ENCODE measurements around the gene EFHB. TPM values are rescaled to one million over a fixed set of nuclear protein-coding genes. Genes with fewer than 3 reads are reported as not detected.
"Not testable (repeated sequence)": the region's sequence is repeated elsewhere in the genome, so short reads cannot be mapped to it uniquely, and the experiment has no call there.

Gene EFHB
- total and polyA plus RNA-seq, 2 of the 13 experiments (the other 11 are each of a cell fraction or from before 2014, with no cell fraction given): 0.15 to 0.42 TPM

DNA sequence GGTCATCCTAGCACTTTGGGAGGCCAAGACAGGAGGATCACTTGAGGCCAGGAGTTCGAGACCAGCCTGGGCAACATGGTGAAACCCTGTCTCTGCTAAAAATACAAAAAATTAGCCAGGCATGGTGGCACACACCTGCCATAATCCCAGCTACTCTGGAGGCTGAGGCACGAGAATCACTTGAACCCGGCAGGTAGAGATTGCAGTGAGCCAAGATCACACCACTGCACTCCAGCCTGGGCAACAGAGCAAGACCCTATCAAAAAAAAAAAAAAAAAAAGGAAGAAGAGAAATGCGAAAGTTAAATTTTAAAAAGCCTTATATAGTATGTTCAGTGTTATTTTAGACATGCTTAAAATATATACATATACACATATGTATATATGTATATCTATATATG is 46.9 kb downstream of the EFHB start:
- 0 out of 2 replicates have a peak, but pooled peaks have one; percentile 17 for TF ChIP-seq ZNF121 (CRISPR knock-in tag; IDR thresholded peaks at IDR 0.05)
- H3K27me3 ChIP-seq (ENCODE audit: control insufficient read depth in 1 of 2, insufficient read depth in 2 of 2, low read length in 2 of 2); BruUV-seq (replicated peaks); ATAC-seq; in situ Hi-C loops (cut with HindIII; ENCODE audit: extremely low pct_ligation_motif_present, low pct_unique_long_range_greater_than_20kb); CTCF ChIA-PET (ENCODE audit: low intra/inter-chr PET ratio, low total read pairs); H3K4me2 ChIP-seq (ENCODE audit: low read depth, low read length); H3K9ac ChIP-seq (ENCODE audit: insufficient read depth, low read depth, low read length); H3K79me2 ChIP-seq (ENCODE audit: insufficient read depth, low read length); H3K27ac ChIP-seq (ENCODE audit: extremely low read length, insufficient read depth, low read length); H4K20me1 ChIP-seq (ENCODE audit: insufficient read depth, low read length); FAIRE-seq; H3K4me3 ChIP-seq (replicated peaks in 1 of 3; ENCODE audit: insufficient read depth in 1 of 3, low read depth in 2 of 3, low read length in 3 of 3); H2AFZ ChIP-seq (ENCODE audit: low read length); H3K36me3 ChIP-seq (replicated peaks in 1 of 2; ENCODE audit: control insufficient read depth in 1 of 2, insufficient read depth in 2 of 2, low read length in 2 of 2); H3K9me3 ChIP-seq (ENCODE audit: low read length); POLR2A ChIA-PET; DNase-seq (ENCODE audit: low spot score): not testable (repeated sequence)
- 29% methylated on average over 4 of the region's 4 CpGs for WGBS (ENCODE audit: low lambda C conversion rate)
- intact Hi-C loops (cut with micrococcal nuclease; ENCODE audit: unreplicated experiment): loop anchor here (2.0 to 5.0 kb wide), 2 partner anchors 62 to 300 kb away; partner anchors contain the start of gene SGO1
- H3K4me1 ChIP-seq (ENCODE audit: insufficient read depth, low read length): peaks cover 15% of the 10 kb centered on the region; the same call in 1 of the 2 replicates

DNA sequence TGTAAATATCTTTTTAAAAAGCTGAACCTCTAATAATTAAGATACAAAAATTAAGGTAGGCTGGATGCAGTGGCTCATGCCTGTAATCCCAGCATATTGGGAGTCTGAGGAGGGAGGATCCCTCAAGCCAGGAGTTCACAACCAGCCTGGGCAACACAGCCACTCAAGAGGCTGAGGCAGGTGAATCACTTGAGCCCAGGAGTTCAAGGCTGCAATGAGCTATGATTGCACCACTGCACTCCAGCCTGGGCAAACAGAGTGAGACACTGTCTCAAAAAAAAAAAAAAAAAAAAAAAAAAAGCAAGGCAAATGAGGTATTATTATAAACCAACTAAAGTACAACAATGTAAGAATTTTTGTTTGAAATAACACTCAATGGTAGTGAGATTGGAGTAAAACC is 47.6 kb downstream of the EFHB start:
- Histone ChIP-seq H3K27me3 (ENCODE audit: control insufficient read depth in 1 of 2, insufficient read depth in 2 of 2, low read length in 2 of 2) (no peaks in the 10 kb centered on the region), H3K27ac (ENCODE audit: extremely low read length, insufficient read depth, low read length) (no peak overlapping the region), H3K9ac (ENCODE audit: insufficient read depth, low read depth, low read length) (no peak overlapping the region), H3K79me2 (ENCODE audit: insufficient read depth, low read length) (no peaks in the 10 kb centered on the region), H2AFZ (ENCODE audit: low read length) (no peak overlapping the region), H3K36me3 (replicated peaks in 1 of 2; ENCODE audit: control insufficient read depth in 1 of 2, insufficient read depth in 2 of 2, low read length in 2 of 2) (no peaks in the 10 kb centered on the region), H3K4me1 (ENCODE audit: insufficient read depth, low read length) (peaks cover 15% of the 10 kb centered on the region; the same call in 1 of the 2 replicates), H4K20me1 (ENCODE audit: insufficient read depth, low read length) (no peaks in the 10 kb centered on the region), H3K9me3 (ENCODE audit: low read length) (no peaks in the 10 kb centered on the region), H3K4me3 (replicated peaks in 1 of 3; ENCODE audit: insufficient read depth in 1 of 3, low read depth in 2 of 3, low read length in 3 of 3) (no peak overlapping the region), H3K4me2 (ENCODE audit: low read depth, low read length) (no peak overlapping the region)
- ATAC-seq (peak; percentile 64), DNase-seq (ENCODE audit: low spot score) (peak; percentile 46), FAIRE-seq (peak; percentile 4)
- no TSS peak for BruUV-seq (replicated peaks)
- CTCF ChIA-PET (ENCODE audit: low intra/inter-chr PET ratio, low total read pairs): no interaction called here
- in situ Hi-C loops (cut with HindIII; ENCODE audit: extremely low pct_ligation_motif_present, low pct_unique_long_range_greater_than_20kb) (no loop called here), intact Hi-C loops (cut with micrococcal nuclease; ENCODE audit: unreplicated experiment) (loop anchor here (1.0 to 5.0 kb wide), 3 partner anchors 62 to 301 kb away; partner anchors contain the start of genes KAT2B and SGO1)
- POLR2A ChIA-PET: no interaction called here
- no peak for TF ChIP-seq ZBTB20 (CRISPR knock-in tag; IDR thresholded peaks at IDR 0.05; ENCODE audit: borderline replicate concordance, low read depth)
- TF ChIP-seq CEBPB (IDR thresholded peaks at IDR 0.05; ENCODE audit: borderline replicate concordance, low read depth, low read length): peak; percentile 59; the same call in 1 of the 2 replicates
- TF ChIP-seq BORCS8-MEF2B (CRISPR knock-in tag; IDR thresholded peaks at IDR 0.05): no peak
- 0 out of 2 replicates have a peak, but pooled peaks have one; percentile 19 for TF ChIP-seq GATAD2A (CRISPR knock-in tag; IDR thresholded peaks at IDR 0.05)
- no peak for TF ChIP-seq SP140L (CRISPR knock-in tag; IDR thresholded peaks at IDR 0.05; ENCODE audit: borderline replicate concordance)
- no peak for TF ChIP-seq SP4 (CRISPR knock-in tag; IDR thresholded peaks at IDR 0.05)
- TF ChIP-seq, protein P1, sequence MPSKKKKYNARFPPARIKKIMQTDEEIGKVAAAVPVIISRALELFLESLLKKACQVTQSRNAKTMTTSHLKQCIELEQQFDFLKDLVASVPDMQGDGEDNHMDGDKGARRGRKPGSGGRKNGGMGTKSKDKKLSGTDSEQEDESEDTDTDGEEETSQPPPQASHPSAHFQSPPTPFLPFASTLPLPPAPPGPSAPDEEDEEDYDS (CRISPR knock-in tag; IDR thresholded peaks at IDR 0.05): no peak
- no peak for TF ChIP-seq RORA (CRISPR knock-in tag; IDR thresholded peaks at IDR 0.05)
- TF ChIP-seq, protein P2, sequence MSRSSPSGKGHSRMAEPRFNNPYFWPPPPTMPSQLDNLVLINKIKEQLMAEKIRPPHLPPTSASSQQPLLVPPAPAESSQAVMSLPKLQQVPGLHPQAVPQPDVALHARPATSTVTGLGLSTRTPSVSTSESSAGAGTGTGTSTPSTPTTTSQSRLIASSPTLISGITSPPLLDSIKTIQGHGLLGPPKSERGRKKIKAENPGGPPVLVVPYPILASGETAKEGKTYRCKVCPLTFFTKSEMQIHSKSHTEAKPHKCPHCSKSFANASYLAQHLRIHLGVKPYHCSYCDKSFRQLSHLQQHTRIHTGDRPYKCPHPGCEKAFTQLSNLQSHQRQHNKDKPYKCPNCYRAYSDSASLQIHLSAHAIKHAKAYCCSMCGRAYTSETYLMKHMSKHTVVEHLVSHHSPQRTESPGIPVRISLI (CRISPR knock-in tag; IDR thresholded peaks at IDR 0.05; ENCODE audit: borderline replicate concordance): peak; percentile 71; the same call in 1 of the 2 replicates
- peak; percentile 79 for TF ChIP-seq FOSL2 (CRISPR knock-in tag; IDR thresholded peaks at IDR 0.05)
- peak; percentile 37; the same call in 1 of the 2 replicates for TF ChIP-seq HNF4A (CRISPR knock-in tag; IDR thresholded peaks at IDR 0.05)
- no peak for TF ChIP-seq ZFP37 (CRISPR knock-in tag; IDR thresholded peaks at IDR 0.05; ENCODE audit: borderline replicate concordance)
- TF ChIP-seq, protein P3, sequence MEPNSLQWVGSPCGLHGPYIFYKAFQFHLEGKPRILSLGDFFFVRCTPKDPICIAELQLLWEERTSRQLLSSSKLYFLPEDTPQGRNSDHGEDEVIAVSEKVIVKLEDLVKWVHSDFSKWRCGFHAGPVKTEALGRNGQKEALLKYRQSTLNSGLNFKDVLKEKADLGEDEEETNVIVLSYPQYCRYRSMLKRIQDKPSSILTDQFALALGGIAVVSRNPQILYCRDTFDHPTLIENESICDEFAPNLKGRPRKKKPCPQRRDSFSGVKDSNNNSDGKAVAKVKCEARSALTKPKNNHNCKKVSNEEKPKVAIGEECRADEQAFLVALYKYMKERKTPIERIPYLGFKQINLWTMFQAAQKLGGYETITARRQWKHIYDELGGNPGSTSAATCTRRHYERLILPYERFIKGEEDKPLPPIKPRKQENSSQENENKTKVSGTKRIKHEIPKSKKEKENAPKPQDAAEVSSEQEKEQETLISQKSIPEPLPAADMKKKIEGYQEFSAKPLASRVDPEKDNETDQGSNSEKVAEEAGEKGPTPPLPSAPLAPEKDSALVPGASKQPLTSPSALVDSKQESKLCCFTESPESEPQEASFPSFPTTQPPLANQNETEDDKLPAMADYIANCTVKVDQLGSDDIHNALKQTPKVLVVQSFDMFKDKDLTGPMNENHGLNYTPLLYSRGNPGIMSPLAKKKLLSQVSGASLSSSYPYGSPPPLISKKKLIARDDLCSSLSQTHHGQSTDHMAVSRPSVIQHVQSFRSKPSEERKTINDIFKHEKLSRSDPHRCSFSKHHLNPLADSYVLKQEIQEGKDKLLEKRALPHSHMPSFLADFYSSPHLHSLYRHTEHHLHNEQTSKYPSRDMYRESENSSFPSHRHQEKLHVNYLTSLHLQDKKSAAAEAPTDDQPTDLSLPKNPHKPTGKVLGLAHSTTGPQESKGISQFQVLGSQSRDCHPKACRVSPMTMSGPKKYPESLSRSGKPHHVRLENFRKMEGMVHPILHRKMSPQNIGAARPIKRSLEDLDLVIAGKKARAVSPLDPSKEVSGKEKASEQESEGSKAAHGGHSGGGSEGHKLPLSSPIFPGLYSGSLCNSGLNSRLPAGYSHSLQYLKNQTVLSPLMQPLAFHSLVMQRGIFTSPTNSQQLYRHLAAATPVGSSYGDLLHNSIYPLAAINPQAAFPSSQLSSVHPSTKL (CRISPR knock-in tag; IDR thresholded peaks at IDR 0.05): 0 out of 2 replicates have a peak, but pooled peaks have one; percentile 14

Data from HepG2 (cell line).